HepG2 (cell line): ENCODE results near the gene PLEKHB2. TPM values are rescaled to one million over a fixed set of nuclear protein-coding genes. Genes with fewer than 3 reads are reported as not detected.

Source experiments
- ATAC-seq: fragments of 200-7000 bp; cut with Tn5 transposase; 3 replicates; pipeline ENCODE4 v1.9.1; 2020; ENCODE audit warnings: mild to moderate bottlenecking, moderate library complexity
- BruUV-seq: library from RNA; stranded (reverse); fragments of 400-500 nt; replicated peaks from 2 replicates; lab custom pipeline; 2021; lab: Mats Ljungman, UMichigan
- CTCF ChIA-PET: fragments of 300-600 bp; formaldehyde crosslinking; extraction: SDS; loops from one replicate; lab custom pipeline; 2021; ENCODE audit warnings: low total read pairs, inconsistent platforms, low intra/inter-chr PET ratio; lab: Yijun Ruan, JAX
- POLR2A ChIA-PET: fragments of 350-600 bp; sonication (Branson Sonifier 250); formaldehyde crosslinking; loops from one replicate; lab custom pipeline; 2020; ENCODE audit warnings: antibody characterized with exemption, inconsistent platforms; lab: Yijun Ruan, JAX
- DNase-seq: peaks from one replicate; pipeline ENCODE4 v3.0.0-alpha.2; 2015; ENCODE audit warnings: low spot score
- FAIRE-seq: peaks from 3 replicates; lab custom pipeline; 2011; peaks lifted over from hg19 to GRCh38; lab: Jason Lieb, UNC
- H2AFZ ChIP-seq: one replicate; pipeline ENCODE4 v1.6.1; 2011; ENCODE audit warnings: low read length, inconsistent platforms
- H3K27ac ChIP-seq: fragments of 300-600 bp; 3 replicates; pipeline ENCODE4 v1.8.0; 2011; ENCODE audit warnings: mixed run types, mild to moderate bottlenecking, mixed read lengths, low read length, inconsistent platforms; ENCODE audit not compliant: insufficient read depth; ENCODE audit errors: extremely low read length
- H3K27me3 ChIP-seq, 2 experiments: fragments of 200-600 bp in 1 of 2; 2 replicates in 1 of 2; 3 replicates in 1 of 2; pipeline versions ENCODE4 v1.6.0 to v1.8.0; 2011; ENCODE audit warnings: low read length in 2 of 2, mild to moderate bottlenecking in 2 of 2, moderate library complexity in 2 of 2, inconsistent platforms in 1 of 2; ENCODE audit not compliant: insufficient read depth in 2 of 2, control insufficient read depth in 1 of 2
- H3K36me3 ChIP-seq, 2 experiments: fragments of 200-600 bp in 1 of 2; replicated peaks in 1 of 2; 2 replicates in 1 of 2; 3 replicates in 1 of 2; pipeline versions ENCODE4 v1.5.1 to v1.8.0; 2011; ENCODE audit warnings: low read length in 2 of 2, inconsistent platforms in 1 of 2; ENCODE audit not compliant: insufficient read depth in 2 of 2, control insufficient read depth in 1 of 2
- H3K4me1 ChIP-seq: 2 replicates; pipeline ENCODE4 v1.5.1; 2012; ENCODE audit warnings: low read length, inconsistent platforms; ENCODE audit not compliant: insufficient read depth
- H3K4me2 ChIP-seq: 2 replicates; pipeline ENCODE4 v1.6.0; 2011; ENCODE audit warnings: low read depth, low read length, inconsistent platforms
- H3K4me3 ChIP-seq, 3 experiments: fragments of 200-600 bp in 1 of 3; sonication (generic), shearing (Covaris generic) in 1 of 3; replicated peaks in 1 of 3; 2 replicates each; pipeline ENCODE4 v1.5.1; 2011 to 2016; ENCODE audit warnings: low read length in 3 of 3, inconsistent platforms in 2 of 3, low read depth in 2 of 3, mild to moderate bottlenecking in 2 of 3, control low read depth in 1 of 3, mixed read lengths in 1 of 3; ENCODE audit not compliant: insufficient read depth in 1 of 3
- H3K79me2 ChIP-seq: one replicate; pipeline ENCODE4 v1.6.1; 2011; ENCODE audit warnings: low read length, inconsistent platforms; ENCODE audit not compliant: insufficient read depth
- H3K9ac ChIP-seq: 2 replicates; pipeline ENCODE4 v1.6.0; 2011; ENCODE audit warnings: mild to moderate bottlenecking, low read depth, low read length, inconsistent platforms; ENCODE audit not compliant: insufficient read depth
- H3K9me3 ChIP-seq: 2 replicates; pipeline ENCODE4 v1.5.1; 2012; ENCODE audit warnings: mild to moderate bottlenecking, low read length
- H4K20me1 ChIP-seq: 2 replicates; pipeline ENCODE4 v1.6.0; 2011; ENCODE audit warnings: inconsistent platforms, mild to moderate bottlenecking, low read length, moderate library complexity; ENCODE audit not compliant: insufficient read depth
- ARID4A ChIP-seq: sonication (generic); formaldehyde crosslinking; IDR thresholded peaks from 2 replicates; pipeline ENCODE4 v1.5.0; 2020; ENCODE audit warnings: mild to moderate bottlenecking, missing genetic modification reagents, borderline replicate concordance
- CEBPB ChIP-seq: IDR thresholded peaks from 2 replicates; pipeline ENCODE4 v1.6.1; 2011; ENCODE audit warnings: low read depth, low read length, improper control_type of control experiment, borderline replicate concordance
- CERS6 ChIP-seq: sonication (generic); formaldehyde crosslinking; IDR thresholded peaks from 2 replicates; pipeline ENCODE4 v1.5.0; 2020; ENCODE audit warnings: missing genetic modification reagents
- HBP1 ChIP-seq: IDR thresholded peaks from 2 replicates; pipeline ENCODE4 v1.6.1; 2016; ENCODE audit warnings: low read depth, control low read depth
- HHEX ChIP-seq: IDR thresholded peaks from 2 replicates; pipeline ENCODE4 v1.6.1; 2016; ENCODE audit warnings: control low read depth
- HMG20B ChIP-seq: conservative IDR thresholded peaks from 2 replicates; pipeline ENCODE4 v1.6.1; 2016; ENCODE audit warnings: missing genetic modification reagents, missing compliant biosample characterization
- KAT2B ChIP-seq: fragments of 150-350 bp; IDR thresholded peaks from 2 replicates; pipeline ENCODE4 v1.6.1; 2014; ENCODE audit warnings: low read depth, low read length, borderline replicate concordance
- KAT8 ChIP-seq: IDR thresholded peaks from 2 replicates; pipeline ENCODE4 v1.6.1; 2016; ENCODE audit warnings: missing genetic modification reagents, missing compliant biosample characterization
- LCORL ChIP-seq, 2 experiments: fragments of 450-650 bp in 1 of 2; sonication (generic) in 1 of 2; formaldehyde crosslinking in 1 of 2; IDR thresholded peaks; 2 replicates each; pipeline versions ENCODE4 v1.5.0 to v1.6.1; 2017 to 2020; ENCODE audit warnings: antibody characterized with exemption in 1 of 2, missing genetic modification reagents in 1 of 2
- MED8 ChIP-seq: sonication (generic); formaldehyde crosslinking; IDR thresholded peaks from 2 replicates; pipeline ENCODE4 v1.8.1; 2023; ENCODE audit warnings: mild to moderate bottlenecking, missing genetic modification reagents; ENCODE audit not compliant: insufficient replicate concordance
- SRSF9 ChIP-seq: fragments of 200-400 bp; formaldehyde crosslinking; IDR thresholded peaks from 2 replicates; pipeline ENCODE4 v1.6.1; 2018; ENCODE audit warnings: borderline replicate concordance, mild to moderate bottlenecking, low read depth, low read length; ENCODE audit not compliant: insufficient read depth, poor library complexity, severe bottlenecking
- U2AF1 ChIP-seq: fragments of 200-400 bp; formaldehyde crosslinking; optimal IDR thresholded peaks from 2 replicates; pipeline ENCODE3; 2017; ENCODE audit warnings: mild to moderate bottlenecking, low read depth, low read length
- ZNF124 ChIP-seq: sonication (generic); formaldehyde crosslinking; IDR thresholded peaks from 2 replicates; pipeline ENCODE4 v1.4.0; 2020; ENCODE audit warnings: missing genetic modification reagents
- ZNF780A ChIP-seq: sonication (generic); formaldehyde crosslinking; IDR thresholded peaks from 2 replicates; pipeline ENCODE4 v1.8.0; 2022; ENCODE audit warnings: mild to moderate bottlenecking, missing genetic modification reagents, moderate library complexity
- WGBS: methylation state at CpG from one replicate; pipeline ENCODE4 v1.1.6; 2017; ENCODE audit warnings: low lambda C conversion rate; 5-methylcytosine and 5-hydroxymethylcytosine counted together
- in situ Hi-C: cut with HindIII; loops from 2 replicates; pipeline ENCODE4 v1.10.0; 2017; ENCODE audit warnings: low pct_unique_long_range_greater_than_20kb; ENCODE audit not compliant: extremely low pct_ligation_motif_present
- intact Hi-C: fragments of 100-400 bp; cut with micrococcal nuclease; formaldehyde crosslinking; loops from one replicate; pipeline ENCODE4 v1.10.0; 2022; ENCODE audit not compliant: unreplicated experiment
- polyA plus RNA-seq, 8 experiments: library from polyadenylated mRNA; depleted of rRNA in 3 of 8; stranded (reverse) in 7 of 8; unstranded in 1 of 8; fragments of >200 nt; fragmentation: Illumina TruSeq in 4 of 8; extraction: Trizol in 4 of 8; gene quantifications; 2 replicates each; pipeline versions ENCODE4 v1.2.1 to v1.2.3, GENCODE V29; 2011 to 2016; ENCODE audit warnings: low read depth in 4 of 8, missing spikeins in 1 of 8, mixed read lengths in 1 of 8; ENCODE audit not compliant: insufficient read depth in 1 of 8
- total RNA-seq, 5 experiments: library from RNA; depleted of rRNA; stranded (reverse); fragments of >200 nt; fragmentation: Illumina TruSeq; extraction: Trizol; gene quantifications; 2 replicates each; pipeline ENCODE4 v1.2.3, GENCODE V29; 2016; ENCODE audit warnings: low read depth in 1 of 5

The PLEKHB2 gene
- total and polyA plus RNA-seq, 2 of the 13 experiments (the other 11 are each of a cell fraction or from before 2014, with no cell fraction given), result 73.0 to 78.9 TPM

- WGBS, result 97% methylated on average over 3 of the region's 3 CpGs
- H2AFZ ChIP-seq, result no peak overlapping the region
- H3K9me3 ChIP-seq, result no peaks in the 10 kb centered on the region
- H3K4me3 ChIP-seq, result no peak overlapping the region
- no peak for DNase-seq
- H3K4me1 ChIP-seq, result peaks cover 7% of the 10 kb centered on the region
- ChIA-PET POLR2A (no interaction called here), CTCF (no interaction called here)
- no peak overlapping the region for H3K27ac ChIP-seq
- H3K4me2 ChIP-seq, result no peak overlapping the region
- no peak for TF ChIP-seq ARID4A (CRISPR knock-in tag)
- TF ChIP-seq KAT8 (CRISPR knock-in tag), result no peak
- no peak for TF ChIP-seq CERS6 (CRISPR knock-in tag)
- no peak for TF ChIP-seq U2AF1
- no peak for TF ChIP-seq CEBPB
- TF ChIP-seq LCORL (IDR thresholded peaks at IDR 0.05), result no peak
- TF ChIP-seq LCORL (CRISPR knock-in tag; IDR thresholded peaks at IDR 0.05), result no peak
- TF ChIP-seq ZNF780A, result no peak
- no peak for TF ChIP-seq SRSF9
- no peak for TF ChIP-seq HBP1
- no peak for TF ChIP-seq HHEX (CRISPR knock-in tag)
- no peak for TF ChIP-seq ZNF124 (CRISPR knock-in tag)
- no peak for TF ChIP-seq KAT2B
- no peak for TF ChIP-seq HMG20B (CRISPR knock-in tag)
- TF ChIP-seq MED8 (CRISPR knock-in tag), result no peak
- no peak for ATAC-seq
- no TSS peak for BruUV-seq
- H3K36me3 ChIP-seq, result peaks cover 36 to 74% of the 10 kb centered on the region in 2 experiments
- no peak for FAIRE-seq
- in situ Hi-C loops (no loop called here), intact Hi-C loops (no loop called here)
- peaks cover 25% of the 10 kb centered on the region for H3K79me2 ChIP-seq
- H3K27me3 ChIP-seq, result no peaks in the 10 kb centered on the region
- no peak overlapping the region for H3K9ac ChIP-seq
- H4K20me1 ChIP-seq, result peaks cover 9% of the 10 kb centered on the region; the same call in 1 of the 2 replicates
Measured at GRCh38 chr2:131127076-131127475, 21.9 kb downstream of the PLEKHB2 start.
